A549 (cell line): ENCODE measurements around the gene MBD1.

Experiments used
- CBX2 ChIP-seq: fragments of 200-600 bp; sonication (generic); IDR thresholded peaks from 2 replicates; pipeline ENCODE4 v1.6.1; 2016; ENCODE audit warnings: low read depth, mild to moderate bottlenecking, borderline replicate concordance
- CHD2 ChIP-seq: fragments of 150-350 bp; IDR thresholded peaks from 2 replicates; pipeline ENCODE4 v1.6.1; 2014; ENCODE audit warnings: low read length; ENCODE audit not compliant: partially characterized antibody
- CTCF ChIP-seq: fragments of >200 bp; sonication (Bioruptor Twin); formaldehyde crosslinking; IDR thresholded peaks from 3 replicates; pipeline ENCODE4 v1.5.1; 2016
- EP300 ChIP-seq, 2 experiments: fragments of >200 bp; sonication (Bioruptor Twin); formaldehyde crosslinking; IDR thresholded peaks; 2 replicates in 1 of 2; 3 replicates in 1 of 2; pipeline ENCODE4 v1.6.1; 2016 to 2017
- HMGXB4 ChIP-seq: fragments of 250-450 bp; sonication (Bioruptor Pico); IDR thresholded peaks from 2 replicates; pipeline ENCODE4 v1.5.0; 2021; ENCODE audit warnings: mild to moderate bottlenecking, moderate library complexity, borderline replicate concordance
- RNF2 ChIP-seq: fragments of 200-600 bp; sonication (generic); IDR thresholded peaks from 2 replicates; pipeline ENCODE4 v1.6.1; 2016; ENCODE audit warnings: low read depth, mild to moderate bottlenecking, antibody characterized with exemption, moderate library complexity, borderline replicate concordance

GRCh38 chr18:50276452-50276851 lies 4.9 kb downstream of the MBD1 start:
- TF ChIP-seq HMGXB4 = no peak
- TF ChIP-seq CTCF = no peak
- TF ChIP-seq RNF2 = no peak
- TF ChIP-seq EP300 (IDR thresholded peaks at IDR 0.05) = no peak
- TF ChIP-seq CHD2 = no peak
- TF ChIP-seq CBX2 = no peak
